Hippocampal formation (tissue), 2 donors: ENCODE results near the gene DGKB.
A peak's percentile ranks its signal among the peaks of the same experiment; 100 is the strongest.

ENCODE experiments used
- DNase-seq, 2 donors: peaks; one replicate each; lab custom pipeline; 2025; lab: John Stamatoyannopoulos, UW

DGKB gene

GRCh38 chr7:14760730-14761478 lies 141.6 kb downstream of the DGKB start:
- DNase-seq, result no peak

GRCh38 chr7:14759785-14760184 lies 142.8 kb downstream of the DGKB start:
- DNase-seq, result no peak

GRCh38 chr7:14754631-14755030 lies 147.9 kb downstream of the DGKB start:
- DNase-seq, result no peak

- DNase-seq, result no peak
Observed at GRCh38 chr7:14752301-14752700, 150.2 kb downstream of the DGKB start.

- no peak for DNase-seq
Observed at GRCh38 chr7:14751461-14751860, 151.1 kb downstream of the DGKB start.

- DNase-seq, result no peak
Observed at GRCh38 chr7:14748461-14748860, 154.1 kb downstream of the DGKB start.

- DNase-seq, result no peak
Observed at GRCh38 chr7:14747701-14748100, 154.8 kb downstream of the DGKB start.

- no peak for DNase-seq
Observed at GRCh38 chr7:14745076-14745475, 157.5 kb downstream of the DGKB start.

GRCh38 chr7:14740606-14741005 lies 161.9 kb downstream of the DGKB start:
- no peak for DNase-seq

GRCh38 chr7:14739841-14740185 lies 162.7 kb downstream of the DGKB start:
- no peak for DNase-seq

- no peak for DNase-seq
Observed at GRCh38 chr7:14739168-14739840, 163.2 kb downstream of the DGKB start.

GRCh38 chr7:14738086-14738485 lies 164.5 kb downstream of the DGKB start:
- no peak for DNase-seq

GRCh38 chr7:14734839-14735321 lies 167.7 kb downstream of the DGKB start:
- no peak for DNase-seq

- no peak for DNase-seq
Observed at GRCh38 chr7:14720785-14721184, 181.8 kb downstream of the DGKB start.

- DNase-seq, result peak in 1 of 2 donors; percentile 81
Observed at GRCh38 chr7:14717816-14718215, 184.7 kb downstream of the DGKB start.

- DNase-seq, result no peak
Observed at GRCh38 chr7:14717169-14717568, 185.4 kb downstream of the DGKB start.

GRCh38 chr7:14714161-14714728 lies 188.3 kb downstream of the DGKB start:
- DNase-seq, result no peak

GRCh38 chr7:14698239-14698638 lies 204.3 kb downstream of the DGKB start:
- peak in 1 of 2 donors; percentile 5 for DNase-seq

GRCh38 chr7:14697684-14698083 lies 204.9 kb downstream of the DGKB start:
- no peak for DNase-seq

GRCh38 chr7:14691597-14692203 lies 210.9 kb downstream of the DGKB start:
- DNase-seq, result peak; percentile 8 to 27

- no peak for DNase-seq
Observed at GRCh38 chr7:14691034-14691433, 211.5 kb downstream of the DGKB start.

GRCh38 chr7:14690486-14690885 lies 212.1 kb downstream of the DGKB start:
- no peak for DNase-seq

GRCh38 chr7:14690075-14690474 lies 212.5 kb downstream of the DGKB start:
- no peak for DNase-seq
